ENCODE measurements around the gene ASPRV1.
"Not testable (repeated sequence)": the region's sequence is repeated elsewhere in the genome, so short reads cannot be mapped to it uniquely, and the experiment has no call there.

The ASPRV1 gene

GRCh38 chr2:69961496-69961895 is at the start of gene ASPRV1:
Gene ASPRV1 (minus strand): TSS chr2:69961631. CDS start chr2:69961436, 195 bp downstream.
- no peak for DNase-seq

- no peak for DNase-seq
Measured at GRCh38 chr2:70010576-70011111, 49.2 kb upstream of the ASPRV1 start.

GRCh38 chr2:70009762-70010575 is 48.5 kb upstream of the ASPRV1 start:
- peak; percentile 12 for DNase-seq

GRCh38 chr2:70008290-70008689 is 46.9 kb upstream of the ASPRV1 start:
- no peak for DNase-seq

GRCh38 chr2:70007151-70007550 is 45.7 kb upstream of the ASPRV1 start:
- no peak for DNase-seq

- no peak for DNase-seq
Measured at GRCh38 chr2:70006447-70006784, 45.0 kb upstream of the ASPRV1 start.

GRCh38 chr2:70005752-70006446 is 44.5 kb upstream of the ASPRV1 start:
- no peak for DNase-seq

- DNase-seq = no peak
Measured at GRCh38 chr2:70005216-70005615, 43.8 kb upstream of the ASPRV1 start.

GRCh38 chr2:70003093-70003830 is 41.8 kb upstream of the ASPRV1 start:
- no peak for DNase-seq

GRCh38 chr2:70002241-70002899 is 40.9 kb upstream of the ASPRV1 start:
- DNase-seq = peak; percentile 51

GRCh38 chr2:70000529-70000928 is 39.1 kb upstream of the ASPRV1 start:
- not testable (repeated sequence) for DNase-seq

- DNase-seq = no peak
Measured at GRCh38 chr2:69998761-69999160, 37.3 kb upstream of the ASPRV1 start.

- DNase-seq = peak; percentile 86
Measured at GRCh38 chr2:69997015-69997830, 35.8 kb upstream of the ASPRV1 start.

- DNase-seq = no peak
Measured at GRCh38 chr2:69995511-69995910, 34.1 kb upstream of the ASPRV1 start.

- no peak for DNase-seq
Measured at GRCh38 chr2:69994166-69994565, 32.7 kb upstream of the ASPRV1 start.

GRCh38 chr2:69993708-69994107 is 32.3 kb upstream of the ASPRV1 start:
- no peak for DNase-seq

- no peak for DNase-seq
Measured at GRCh38 chr2:69993048-69993565, 31.7 kb upstream of the ASPRV1 start.

- no peak for DNase-seq
Measured at GRCh38 chr2:69992310-69993047, 31.0 kb upstream of the ASPRV1 start.

- DNase-seq = no peak
Measured at GRCh38 chr2:69989441-69990105, 28.1 kb upstream of the ASPRV1 start.

- no peak for DNase-seq
Measured at GRCh38 chr2:69989009-69989408, 27.6 kb upstream of the ASPRV1 start.
